HCT116 (cell line): ENCODE data around the gene DNAAF5.

Experiments
- CEBPB ChIP-seq: IDR thresholded peaks from 2 replicates; pipeline ENCODE4 v1.6.1; 2012; ENCODE audit warnings: low read depth
- EGR1 ChIP-seq: IDR thresholded peaks from 2 replicates; pipeline ENCODE4 v1.6.1; 2012; ENCODE audit warnings: low read depth
- EZH2 ChIP-seq: fragments of 200-600 bp; sonication (generic); IDR thresholded peaks from 2 replicates; pipeline ENCODE4 v1.6.1; 2017; ENCODE audit warnings: antibody characterized with exemption, mixed run types
- MAX ChIP-seq: IDR thresholded peaks from 2 replicates; pipeline ENCODE4 v1.6.1; 2012
- POLR2A ChIP-seq: IDR thresholded peaks from 2 replicates; pipeline ENCODE4 v1.7.0; 2011; ENCODE audit warnings: borderline replicate concordance; ENCODE audit not compliant: insufficient read depth, insufficient read length; ENCODE audit errors: extremely low read depth
- POLR2AphosphoS5 ChIP-seq: IDR thresholded peaks from 2 replicates; pipeline ENCODE4 v1.6.1; 2011; ENCODE audit warnings: mild to moderate bottlenecking, low read depth, low read length, moderate library complexity
- TF ChIP-seq, protein P1 (sequence below), 3 experiments: fragments of 200-600 bp in 1 of 3; sonication (generic) in 1 of 3; IDR thresholded peaks in 2 of 3; conservative IDR thresholded peaks in 1 of 3; 2 replicates each; pipeline ENCODE4 v1.5.1; 2012 to 2017; ENCODE audit warnings: low read depth in 2 of 3, low read length in 2 of 3, antibody characterized with exemption in 1 of 3, borderline replicate concordance in 1 of 3, control low read depth in 1 of 3, mild to moderate bottlenecking in 1 of 3, mixed read lengths in 1 of 3, mixed run types in 1 of 3, moderate library complexity in 1 of 3; ENCODE audit not compliant: insufficient read depth in 1 of 3
- TF ChIP-seq, protein P2 (sequence below): IDR thresholded peaks from 2 replicates; pipeline ENCODE4 v1.6.1; 2012
- TF ChIP-seq, protein P3 (sequence below): IDR thresholded peaks from 2 replicates; pipeline ENCODE4 v1.6.1; 2012; ENCODE audit warnings: low read depth

DNA sequence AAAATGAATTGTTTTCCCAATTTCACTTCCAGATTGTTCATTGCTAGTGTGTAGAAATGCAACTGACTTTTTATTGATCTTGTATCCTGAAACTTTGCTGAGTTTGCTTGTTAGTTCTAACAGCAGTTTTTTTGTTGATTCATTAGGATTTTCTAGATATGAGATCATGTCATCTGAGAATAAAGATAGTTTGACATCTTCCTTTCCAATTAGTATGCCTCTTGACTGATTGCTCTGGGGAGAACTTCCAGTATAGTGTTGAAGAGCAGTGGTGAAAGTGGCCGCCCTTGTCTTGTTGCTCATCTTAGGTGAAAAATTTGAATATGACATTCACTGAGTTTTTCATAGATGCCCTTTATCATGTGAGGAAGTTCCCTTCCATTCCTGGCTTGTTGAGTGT is 93.8 kb downstream of the DNAAF5 start:
- TF ChIP-seq, protein P1, sequence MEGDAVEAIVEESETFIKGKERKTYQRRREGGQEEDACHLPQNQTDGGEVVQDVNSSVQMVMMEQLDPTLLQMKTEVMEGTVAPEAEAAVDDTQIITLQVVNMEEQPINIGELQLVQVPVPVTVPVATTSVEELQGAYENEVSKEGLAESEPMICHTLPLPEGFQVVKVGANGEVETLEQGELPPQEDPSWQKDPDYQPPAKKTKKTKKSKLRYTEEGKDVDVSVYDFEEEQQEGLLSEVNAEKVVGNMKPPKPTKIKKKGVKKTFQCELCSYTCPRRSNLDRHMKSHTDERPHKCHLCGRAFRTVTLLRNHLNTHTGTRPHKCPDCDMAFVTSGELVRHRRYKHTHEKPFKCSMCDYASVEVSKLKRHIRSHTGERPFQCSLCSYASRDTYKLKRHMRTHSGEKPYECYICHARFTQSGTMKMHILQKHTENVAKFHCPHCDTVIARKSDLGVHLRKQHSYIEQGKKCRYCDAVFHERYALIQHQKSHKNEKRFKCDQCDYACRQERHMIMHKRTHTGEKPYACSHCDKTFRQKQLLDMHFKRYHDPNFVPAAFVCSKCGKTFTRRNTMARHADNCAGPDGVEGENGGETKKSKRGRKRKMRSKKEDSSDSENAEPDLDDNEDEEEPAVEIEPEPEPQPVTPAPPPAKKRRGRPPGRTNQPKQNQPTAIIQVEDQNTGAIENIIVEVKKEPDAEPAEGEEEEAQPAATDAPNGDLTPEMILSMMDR (IDR thresholded peaks at IDR 0.05 in 2 of 3, conservative IDR thresholded peaks at IDR 0.05 in 1 of 3; ENCODE audit: borderline replicate concordance in 1 of 3, insufficient read depth in 1 of 3, low read depth in 2 of 3, low read length in 2 of 3) = no peak
- no peak for TF ChIP-seq EGR1
- TF ChIP-seq MAX = no peak
- TF ChIP-seq, protein P2, sequence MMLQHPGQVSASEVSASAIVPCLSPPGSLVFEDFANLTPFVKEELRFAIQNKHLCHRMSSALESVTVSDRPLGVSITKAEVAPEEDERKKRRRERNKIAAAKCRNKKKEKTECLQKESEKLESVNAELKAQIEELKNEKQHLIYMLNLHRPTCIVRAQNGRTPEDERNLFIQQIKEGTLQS = no peak
- TF ChIP-seq, protein P3, sequence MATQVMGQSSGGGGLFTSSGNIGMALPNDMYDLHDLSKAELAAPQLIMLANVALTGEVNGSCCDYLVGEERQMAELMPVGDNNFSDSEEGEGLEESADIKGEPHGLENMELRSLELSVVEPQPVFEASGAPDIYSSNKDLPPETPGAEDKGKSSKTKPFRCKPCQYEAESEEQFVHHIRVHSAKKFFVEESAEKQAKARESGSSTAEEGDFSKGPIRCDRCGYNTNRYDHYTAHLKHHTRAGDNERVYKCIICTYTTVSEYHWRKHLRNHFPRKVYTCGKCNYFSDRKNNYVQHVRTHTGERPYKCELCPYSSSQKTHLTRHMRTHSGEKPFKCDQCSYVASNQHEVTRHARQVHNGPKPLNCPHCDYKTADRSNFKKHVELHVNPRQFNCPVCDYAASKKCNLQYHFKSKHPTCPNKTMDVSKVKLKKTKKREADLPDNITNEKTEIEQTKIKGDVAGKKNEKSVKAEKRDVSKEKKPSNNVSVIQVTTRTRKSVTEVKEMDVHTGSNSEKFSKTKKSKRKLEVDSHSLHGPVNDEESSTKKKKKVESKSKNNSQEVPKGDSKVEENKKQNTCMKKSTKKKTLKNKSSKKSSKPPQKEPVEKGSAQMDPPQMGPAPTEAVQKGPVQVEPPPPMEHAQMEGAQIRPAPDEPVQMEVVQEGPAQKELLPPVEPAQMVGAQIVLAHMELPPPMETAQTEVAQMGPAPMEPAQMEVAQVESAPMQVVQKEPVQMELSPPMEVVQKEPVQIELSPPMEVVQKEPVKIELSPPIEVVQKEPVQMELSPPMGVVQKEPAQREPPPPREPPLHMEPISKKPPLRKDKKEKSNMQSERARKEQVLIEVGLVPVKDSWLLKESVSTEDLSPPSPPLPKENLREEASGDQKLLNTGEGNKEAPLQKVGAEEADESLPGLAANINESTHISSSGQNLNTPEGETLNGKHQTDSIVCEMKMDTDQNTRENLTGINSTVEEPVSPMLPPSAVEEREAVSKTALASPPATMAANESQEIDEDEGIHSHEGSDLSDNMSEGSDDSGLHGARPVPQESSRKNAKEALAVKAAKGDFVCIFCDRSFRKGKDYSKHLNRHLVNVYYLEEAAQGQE = no peak
- no peak for TF ChIP-seq POLR2AphosphoS5
- TF ChIP-seq CEBPB = no peak
- TF ChIP-seq POLR2A = no peak
- TF ChIP-seq EZH2 = no peak
